Femur (tissue), 1 donor: ENCODE data around the gene GPC2.
"Not testable (repeated sequence)": the region's sequence is repeated elsewhere in the genome, so short reads cannot be mapped to it uniquely, and the experiment has no call there.

Experiments
- DNase-seq: peaks from one replicate; pipeline ENCODE4 v3.0.0-alpha.2; 2017

The GPC2 gene

DNA sequence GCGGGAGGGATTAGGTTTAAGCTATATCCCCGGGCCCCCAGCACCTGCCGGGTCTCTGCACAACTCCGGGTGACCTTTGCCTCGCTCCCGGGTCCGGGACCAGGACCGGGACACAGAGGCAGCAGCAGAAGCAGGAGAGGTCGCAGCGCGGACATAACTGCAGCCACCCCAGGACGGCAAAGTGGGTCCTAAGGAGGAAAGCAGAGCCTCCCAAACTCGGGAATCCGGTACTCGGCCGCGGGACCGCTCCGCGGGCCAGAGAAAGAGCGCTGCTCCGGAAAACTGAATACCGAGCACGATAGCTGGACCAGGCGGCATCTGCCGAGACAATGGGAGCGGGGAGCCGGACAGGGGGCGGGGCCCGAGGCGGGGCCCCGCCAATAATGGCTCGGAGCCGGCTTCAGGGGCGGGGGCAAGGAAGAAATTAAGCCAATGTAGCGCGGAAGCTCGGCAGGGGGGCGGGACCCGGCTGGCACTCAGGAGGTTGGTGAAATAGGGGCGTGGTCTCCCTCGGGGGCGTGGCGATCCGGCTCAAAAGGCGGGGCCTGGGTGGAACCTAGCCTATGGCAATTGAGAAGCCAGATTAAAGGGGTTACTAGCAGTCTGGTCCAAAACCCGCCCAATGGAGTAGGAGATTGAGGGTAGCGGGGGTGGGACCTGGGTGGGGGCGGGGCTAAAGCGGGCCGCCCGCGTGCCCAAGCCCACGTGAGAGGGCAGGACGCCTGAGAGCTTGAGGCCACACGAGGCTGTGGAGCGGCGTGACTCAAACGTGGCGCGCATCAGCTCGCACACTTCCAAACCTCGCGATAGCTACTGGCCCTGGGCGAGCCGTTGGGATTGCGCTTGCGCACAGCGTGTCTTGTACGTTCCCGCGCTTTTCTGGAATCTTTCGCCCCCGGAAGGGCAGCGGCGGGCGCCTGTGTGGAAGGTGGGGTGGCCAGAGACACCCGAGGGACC, at the start of gene GPC2, which contains the start of gene STAG3:
GPC2 (minus strand) TSS at position 337 of the 957 bp plus-strand sequence; CDS start at position 155, 182 bp downstream.
STAG3 (plus strand) TSS at position 874 of the 957 bp plus-strand sequence. CDS start 2,639 bp downstream, outside the sequence.
- peak; percentile 97 for DNase-seq

DNA sequence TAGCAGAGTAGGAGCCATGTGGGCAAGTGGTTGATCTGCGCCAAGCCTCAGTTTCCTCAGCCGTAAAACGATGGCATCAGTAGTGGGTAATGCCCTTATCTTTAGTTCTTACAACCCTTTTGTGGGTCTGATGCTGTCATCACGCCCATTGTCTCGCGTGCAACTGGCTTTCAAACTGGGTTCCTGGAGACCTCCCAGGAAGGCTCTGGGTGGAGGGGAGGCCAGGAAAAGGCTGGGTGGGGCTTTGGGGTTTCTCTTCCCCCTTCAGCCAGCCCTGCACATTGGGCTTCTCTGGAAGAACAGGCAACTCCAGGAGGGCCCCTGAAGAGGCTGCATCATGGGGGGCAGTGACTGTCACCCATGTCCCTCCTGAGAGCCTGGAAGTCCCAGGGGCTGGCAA, 47.7 kb upstream of the GPC2 start:
- DNase-seq, result not testable (repeated sequence)

DNA sequence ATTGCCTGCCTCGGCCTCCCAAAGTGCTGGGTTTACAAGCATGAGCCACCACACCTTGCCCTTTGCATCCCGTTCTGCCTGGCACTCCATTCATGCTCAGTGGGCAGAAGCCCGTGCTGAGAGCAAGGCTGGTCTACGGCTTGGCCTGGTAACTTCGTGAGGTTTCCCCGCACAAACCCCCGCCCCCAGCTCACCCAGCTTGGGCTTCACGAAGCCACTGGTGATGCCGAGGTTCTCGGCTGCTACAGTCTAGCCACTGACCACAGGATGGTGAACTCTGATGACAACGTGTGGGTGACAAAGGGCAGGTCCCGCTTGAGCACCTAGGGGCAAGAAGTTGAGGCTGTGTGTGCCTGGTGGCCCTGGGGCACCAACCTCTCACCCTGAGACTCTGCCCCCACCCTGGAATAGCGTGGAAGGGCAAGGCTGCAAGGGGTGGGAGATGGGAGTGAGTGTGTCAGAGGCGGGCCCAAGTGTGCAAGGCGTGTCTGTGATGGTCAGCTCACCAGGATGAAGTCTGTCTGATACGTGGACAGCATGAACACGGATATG, 46.3 kb upstream of the GPC2 start:
- not testable (repeated sequence) for DNase-seq

DNA sequence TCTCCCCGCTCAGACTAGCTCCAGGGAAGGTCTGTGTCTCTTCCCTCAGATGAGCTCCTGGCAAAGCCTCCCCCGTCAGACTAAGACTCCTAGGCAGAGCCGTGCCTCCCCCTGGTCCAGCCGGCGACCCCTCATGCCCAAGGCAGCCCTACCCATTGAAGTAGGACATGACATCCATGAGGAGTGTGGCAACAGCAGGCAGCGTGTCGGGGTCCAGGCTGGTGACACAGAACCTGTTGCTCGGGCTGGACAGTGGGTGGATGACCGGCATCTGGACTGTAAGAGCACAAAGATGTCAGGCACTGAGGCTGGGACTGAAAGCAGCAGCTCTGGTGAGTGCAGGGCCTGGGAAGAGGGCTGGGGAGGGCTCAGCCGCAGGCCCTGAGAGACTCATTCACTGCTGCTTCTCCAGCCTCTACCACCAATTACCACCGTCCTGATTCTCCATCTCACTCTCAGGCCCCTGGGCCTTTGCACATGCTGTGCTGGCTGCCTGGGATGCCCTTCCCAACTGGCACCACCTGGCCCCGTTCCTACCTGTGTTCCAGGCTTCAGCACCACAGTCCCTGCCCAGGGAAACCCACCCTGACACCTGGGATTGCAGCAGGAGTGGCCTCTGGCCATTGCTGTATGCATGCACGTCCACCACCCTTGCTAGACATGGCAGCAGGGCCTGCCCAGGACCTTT, 45.4 kb upstream of the GPC2 start:
- DNase-seq, result no peak

- no peak for DNase-seq
These were observed 44.7 kb upstream of the GPC2 start for GRCh38 chr7:100221767-100222444.

- no peak for DNase-seq
These were observed 44.1 kb upstream of the GPC2 start for GRCh38 chr7:100221231-100221718.

DNA sequence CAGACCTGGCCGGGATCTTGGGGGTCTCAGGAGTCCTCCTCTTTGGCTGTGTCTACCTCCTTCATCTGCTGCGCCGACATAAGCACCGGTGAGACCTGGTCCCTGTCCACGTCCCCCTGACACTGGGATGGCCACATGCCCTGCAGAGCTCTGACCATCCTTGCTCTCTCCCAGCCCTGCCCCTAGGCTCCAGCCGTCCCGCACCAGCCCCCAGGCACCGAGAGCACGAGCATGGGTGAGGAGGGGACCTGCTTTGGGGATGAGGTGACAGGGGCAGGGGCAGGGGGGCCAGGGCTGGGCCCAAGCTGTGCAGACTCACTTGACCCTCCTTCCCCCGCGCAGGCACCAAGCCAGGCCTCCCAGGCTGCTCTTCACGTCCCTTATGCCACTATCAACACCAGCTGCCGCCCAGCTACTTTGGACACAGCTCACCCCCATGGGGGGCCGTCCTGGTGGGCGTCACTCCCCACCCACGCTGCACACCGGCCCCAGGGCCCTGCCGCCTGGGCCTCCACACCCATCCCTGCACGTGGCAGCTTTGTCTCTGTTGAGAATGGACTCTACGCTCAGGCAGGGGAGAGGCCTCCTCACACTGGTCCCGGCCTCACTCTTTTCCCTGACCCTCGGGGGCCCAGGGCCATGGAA, 43.5 kb upstream of the GPC2 start:
- no peak for DNase-seq

DNA sequence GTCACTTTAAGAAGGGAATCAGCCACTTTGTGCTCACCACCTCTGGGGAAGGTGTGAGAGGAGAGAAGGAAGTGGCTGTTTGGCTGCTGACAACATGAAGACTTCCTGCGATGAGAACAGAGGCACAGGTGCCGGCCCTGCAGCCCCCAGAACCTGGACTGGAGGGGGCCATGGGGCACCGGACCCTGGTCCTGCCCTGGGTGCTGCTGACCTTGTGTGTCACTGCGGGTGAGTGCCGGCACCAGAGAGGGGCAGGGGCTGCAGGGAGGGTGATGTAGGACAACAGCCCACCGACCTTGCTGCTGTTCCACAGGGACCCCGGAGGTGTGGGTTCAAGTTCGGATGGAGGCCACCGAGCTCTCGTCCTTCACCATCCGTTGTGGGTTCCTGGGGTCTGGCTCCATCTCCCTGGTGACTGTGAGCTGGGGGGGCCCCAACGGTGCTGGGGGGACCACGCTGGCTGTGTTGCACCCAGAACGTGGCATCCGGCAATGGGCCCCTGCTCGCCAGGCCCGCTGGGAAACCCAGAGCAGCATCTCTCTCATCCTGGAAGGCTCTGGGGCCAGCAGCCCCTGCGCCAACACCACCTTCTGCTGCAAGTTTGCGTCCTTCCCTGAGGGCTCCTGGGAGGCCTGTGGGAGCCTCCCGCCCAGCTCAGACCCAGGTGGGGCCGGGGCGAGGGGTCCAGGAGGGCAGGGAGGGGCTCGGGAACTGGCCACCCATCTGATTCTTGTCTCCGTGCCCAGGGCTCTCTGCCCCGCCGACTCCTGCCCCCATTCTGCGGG, 42.8 kb upstream of the GPC2 start, which contains the start of gene PVRIG:
PVRIG (plus strand) TSS at position 149 of the 785 bp plus-strand sequence; CDS start at position 171, 22 bp downstream.
- not testable (repeated sequence) for DNase-seq

DNA sequence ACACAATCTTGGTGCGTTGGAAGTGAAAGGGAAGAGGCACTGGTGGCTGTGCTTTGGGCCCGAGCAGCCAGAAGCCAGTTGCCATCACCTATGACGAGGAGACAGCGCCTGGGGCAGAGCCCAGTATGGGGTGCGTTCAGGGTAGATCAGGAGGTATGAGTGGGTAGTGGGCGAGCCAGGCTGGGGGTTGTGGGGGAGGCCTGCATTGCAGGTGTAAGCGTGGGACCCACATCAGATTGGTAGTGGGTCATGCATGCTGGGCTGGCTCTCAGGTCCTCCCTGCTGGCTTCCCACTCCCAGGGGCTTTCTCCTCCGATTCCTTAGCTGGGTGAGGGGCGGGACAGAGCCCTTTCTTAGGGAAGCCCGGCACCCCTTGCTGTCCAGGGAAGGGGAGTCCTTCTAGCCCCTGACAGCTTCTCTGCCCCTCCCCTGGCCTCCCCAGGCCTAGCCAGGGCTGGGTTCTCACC, 42.1 kb upstream of the GPC2 start:
- no peak for DNase-seq

DNA sequence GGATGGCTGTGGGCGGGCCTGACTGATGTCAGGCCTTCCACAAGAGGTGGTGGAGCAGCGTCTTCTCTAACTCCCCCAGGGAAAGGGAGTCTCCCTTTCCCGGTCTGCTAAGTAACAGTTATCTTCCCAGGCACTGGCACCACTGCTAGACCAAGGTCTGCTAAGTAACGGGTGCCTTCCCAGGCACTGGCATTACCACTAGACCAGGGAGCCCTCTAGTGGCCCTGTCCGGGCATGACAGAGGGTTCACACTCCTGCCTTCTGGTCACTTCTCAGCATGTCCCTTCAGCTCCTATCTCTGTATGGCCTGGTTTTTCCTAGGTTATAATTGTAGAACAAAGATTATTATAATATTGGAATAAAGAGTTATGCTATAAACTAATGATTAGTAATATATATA, 40.8 kb upstream of the GPC2 start:
- DNase-seq, result not testable (repeated sequence)

DNA sequence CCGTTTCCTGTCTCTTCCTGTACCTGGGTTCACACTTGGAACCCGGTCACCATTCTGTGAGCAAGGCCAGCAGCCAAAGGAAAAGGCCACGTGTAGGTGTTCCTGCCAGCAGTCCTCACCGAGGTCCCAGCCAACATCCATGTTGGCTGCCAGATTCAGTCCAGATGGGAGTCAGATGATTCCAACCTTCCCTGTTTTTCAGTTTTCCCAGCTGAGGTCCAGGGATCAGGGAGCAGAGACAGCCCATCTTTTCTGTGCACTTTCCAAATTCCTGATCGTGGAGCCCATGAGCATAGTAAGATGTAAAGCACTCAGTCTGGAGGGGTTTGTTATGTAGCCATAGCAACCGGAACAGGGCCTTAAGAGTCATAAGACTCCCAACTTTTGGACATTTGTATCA, 38.7 kb upstream of the GPC2 start:
- DNase-seq, result peak; percentile 88

- not testable (repeated sequence) for DNase-seq
These were observed 37.2 kb upstream of the GPC2 start for GRCh38 chr7:100214356-100214755.

- DNase-seq, result no peak
These were observed 36.5 kb upstream of the GPC2 start for GRCh38 chr7:100213672-100214071.

DNA sequence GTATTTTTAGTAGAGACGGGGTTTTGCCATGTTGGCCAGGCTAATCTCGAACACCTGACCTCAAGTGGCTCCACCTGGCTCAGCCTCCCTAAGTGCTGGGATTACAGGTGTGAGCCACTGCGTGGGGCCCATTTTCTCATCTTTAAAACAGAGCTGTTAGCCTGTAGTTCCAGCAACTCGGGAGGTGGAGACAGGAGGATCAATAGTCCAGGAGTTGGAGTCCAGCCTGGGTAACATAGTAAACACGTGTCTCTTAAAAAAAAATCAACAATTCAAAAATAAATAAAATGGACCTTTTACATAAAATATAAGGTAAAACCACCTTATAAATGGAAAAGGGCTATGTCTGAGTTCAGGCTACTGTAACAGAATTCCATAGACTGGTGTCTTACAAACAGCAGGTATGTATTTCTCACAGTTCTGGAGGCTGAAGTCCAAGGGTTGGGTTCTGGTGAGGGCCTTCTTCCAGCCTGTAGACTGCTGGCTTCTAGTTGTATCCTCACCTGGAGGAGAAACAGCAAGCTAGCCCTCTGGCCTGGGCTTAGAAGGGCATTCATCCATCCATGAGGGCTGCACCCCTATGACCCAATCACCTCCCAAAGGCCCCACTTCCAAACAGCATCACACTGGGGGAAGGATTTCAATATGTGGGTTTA, 35.6 kb upstream of the GPC2 start:
- DNase-seq, result no peak

DNA sequence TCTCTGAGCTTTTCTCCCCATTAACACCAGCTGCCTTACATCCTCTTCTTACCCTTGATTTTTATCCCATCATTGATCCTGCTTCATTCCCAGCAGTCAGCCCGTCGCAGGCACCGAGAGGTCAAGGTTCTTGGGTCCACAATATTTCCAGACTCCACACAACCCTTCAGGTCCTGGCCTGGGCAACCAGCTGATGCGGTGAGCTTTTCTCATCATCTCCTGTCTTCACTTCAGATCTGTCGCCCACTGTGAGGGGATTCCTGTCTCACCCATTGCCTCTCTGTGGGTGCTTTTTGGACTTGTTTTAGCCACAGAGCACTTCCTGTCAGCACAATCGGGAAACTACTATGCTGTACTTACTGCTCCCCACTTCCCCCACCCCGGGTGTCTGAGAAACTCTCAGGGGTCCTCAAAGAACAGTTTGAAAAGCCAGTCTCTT, 34.2 kb upstream of the GPC2 start:
- no peak for DNase-seq

- DNase-seq, result no peak
These were observed 33.6 kb upstream of the GPC2 start for GRCh38 chr7:100210805-100211204.

- DNase-seq, result no peak
These were observed 32.3 kb upstream of the GPC2 start for GRCh38 chr7:100209493-100209892.

DNA sequence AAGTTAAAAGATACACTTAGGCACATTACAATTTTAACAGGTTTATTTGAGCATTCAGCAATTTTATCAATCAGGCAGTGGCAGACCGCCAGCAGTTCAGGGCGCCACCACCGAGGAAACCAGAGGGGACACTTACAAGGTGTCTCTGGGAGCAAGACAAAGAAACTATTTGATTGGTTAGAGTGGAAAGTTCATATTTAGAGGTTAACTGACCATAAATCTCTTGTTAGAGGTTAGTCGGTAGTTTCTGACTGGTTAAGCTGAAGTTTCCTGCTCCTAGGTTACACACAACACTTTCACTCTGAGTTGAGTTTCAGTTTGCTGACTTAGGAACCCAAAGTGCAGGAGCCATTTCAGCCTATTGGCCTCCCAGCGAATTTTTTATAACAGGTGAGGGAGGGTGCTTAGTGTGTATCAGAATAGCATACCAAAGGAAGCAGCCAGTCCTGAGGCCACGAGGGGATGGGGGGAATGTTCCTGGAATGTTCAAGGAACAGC, 31.8 kb upstream of the GPC2 start:
- no peak for DNase-seq

GRCh38 chr7:100204454-100204853, 27.3 kb upstream of the GPC2 start:
- DNase-seq, result no peak

DNA sequence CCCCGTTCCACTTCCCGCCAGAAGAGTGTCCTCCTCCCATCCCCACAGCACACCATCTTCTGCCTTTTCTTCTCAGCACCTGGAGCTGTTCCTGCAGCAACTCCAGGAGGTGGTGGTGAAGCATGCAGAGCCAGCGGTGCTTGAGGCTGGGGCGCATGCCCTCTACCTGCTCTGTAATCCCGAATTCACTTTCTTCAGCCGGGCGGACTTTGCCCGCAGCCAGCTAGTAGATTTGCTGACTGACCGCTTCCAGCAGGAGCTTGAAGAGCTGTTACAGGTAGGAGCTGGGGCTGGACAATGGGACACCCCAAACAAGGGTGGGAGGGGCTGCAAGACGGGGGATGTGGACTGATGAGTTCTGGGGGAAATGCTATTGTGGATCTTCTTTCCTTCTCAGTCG, 23.5 kb upstream of the GPC2 start:
- no peak for DNase-seq
